Stimulated activated CD8-positive, alpha-beta memory T cell treated with anti-CD3 and anti-CD28 coated beads, Interleukin-4, amount 100 ng/mL, for 24 hours (primary cell): ENCODE data around the gene BPIFB6.

ENCODE experiments used
- DNase-seq: peaks from one replicate; pipeline ENCODE4 v3.0.0-alpha.2; 2020; ENCODE audit warnings: low read depth

The BPIFB6 gene

DNA sequence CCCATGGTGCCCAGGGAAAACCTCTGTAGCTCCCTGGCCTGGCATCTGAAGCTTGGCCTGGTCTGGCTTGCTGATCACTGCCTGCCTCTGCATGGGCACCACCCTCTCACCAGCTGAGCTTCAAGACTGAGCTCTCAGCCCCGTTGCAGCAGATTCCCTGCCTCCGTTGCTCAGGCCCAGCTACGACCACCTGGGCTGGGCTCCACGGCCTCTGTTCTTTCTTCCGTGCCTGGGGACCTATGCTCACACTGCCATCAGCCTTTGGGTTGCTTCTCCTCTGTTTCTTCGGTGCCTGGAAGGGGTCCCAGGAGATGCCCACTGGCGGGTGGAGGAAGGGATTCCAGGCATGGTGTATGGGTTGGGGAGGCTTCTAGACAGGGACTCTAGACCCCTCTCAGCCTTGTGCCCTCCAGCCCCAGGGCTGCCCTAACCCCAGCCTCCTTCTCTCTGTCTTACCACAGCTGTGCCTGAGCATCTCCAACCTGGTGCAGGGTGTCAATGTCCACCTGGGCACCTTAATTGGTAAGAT, 14.8 kb upstream of the BPIFB6 start:
- no peak for DNase-seq

DNA sequence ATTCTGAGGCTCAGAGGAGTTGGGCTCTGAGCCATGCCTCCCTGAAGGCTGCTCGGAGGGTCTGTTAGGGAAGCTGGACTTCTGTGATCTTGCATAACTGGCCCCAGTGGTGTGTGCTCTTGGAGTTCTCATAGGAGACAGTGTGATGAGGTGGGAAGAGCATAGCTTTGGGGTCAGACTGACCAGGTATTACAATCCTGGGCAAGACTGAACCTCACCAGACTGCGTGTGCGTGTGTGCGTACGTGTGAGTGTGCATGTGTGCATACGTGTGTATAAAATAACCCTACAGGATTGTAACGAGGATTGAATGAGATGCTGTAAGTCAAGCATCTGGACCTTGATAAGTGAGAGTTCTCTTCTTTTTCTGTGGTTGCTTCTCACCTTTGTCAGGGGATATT, 13.9 kb upstream of the BPIFB6 start:
- no peak for DNase-seq

GRCh38 chr20:33018169-33018931, 13.1 kb upstream of the BPIFB6 start:
- DNase-seq, result no peak

- DNase-seq, result no peak
Observed at GRCh38 chr20:33019465-33020277, 11.8 kb upstream of the BPIFB6 start.

GRCh38 chr20:33020278-33021161, 10.9 kb upstream of the BPIFB6 start:
- DNase-seq, result no peak

GRCh38 chr20:33021879-33022278, 9.6 kb upstream of the BPIFB6 start:
- DNase-seq, result no peak

DNA sequence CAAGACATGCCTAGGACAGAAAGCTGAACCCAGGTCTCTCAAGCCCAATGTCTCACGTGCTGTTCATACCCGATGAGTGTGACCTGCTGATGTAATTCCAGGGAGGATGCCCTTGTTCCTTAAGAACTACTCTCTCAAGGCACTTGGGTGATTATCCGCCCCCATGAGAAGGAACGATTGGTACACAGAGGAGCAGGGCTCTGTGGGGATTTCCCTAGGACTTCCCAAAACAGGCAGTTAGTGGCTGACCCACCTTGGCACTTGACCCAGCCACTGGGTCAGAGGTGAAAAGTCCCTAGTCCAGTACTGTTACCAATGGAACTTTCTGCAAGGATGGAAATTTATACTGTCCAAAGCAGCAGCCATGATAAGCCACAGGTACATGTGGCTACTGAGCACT, 9.2 kb upstream of the BPIFB6 start:
- no peak for DNase-seq

DNA sequence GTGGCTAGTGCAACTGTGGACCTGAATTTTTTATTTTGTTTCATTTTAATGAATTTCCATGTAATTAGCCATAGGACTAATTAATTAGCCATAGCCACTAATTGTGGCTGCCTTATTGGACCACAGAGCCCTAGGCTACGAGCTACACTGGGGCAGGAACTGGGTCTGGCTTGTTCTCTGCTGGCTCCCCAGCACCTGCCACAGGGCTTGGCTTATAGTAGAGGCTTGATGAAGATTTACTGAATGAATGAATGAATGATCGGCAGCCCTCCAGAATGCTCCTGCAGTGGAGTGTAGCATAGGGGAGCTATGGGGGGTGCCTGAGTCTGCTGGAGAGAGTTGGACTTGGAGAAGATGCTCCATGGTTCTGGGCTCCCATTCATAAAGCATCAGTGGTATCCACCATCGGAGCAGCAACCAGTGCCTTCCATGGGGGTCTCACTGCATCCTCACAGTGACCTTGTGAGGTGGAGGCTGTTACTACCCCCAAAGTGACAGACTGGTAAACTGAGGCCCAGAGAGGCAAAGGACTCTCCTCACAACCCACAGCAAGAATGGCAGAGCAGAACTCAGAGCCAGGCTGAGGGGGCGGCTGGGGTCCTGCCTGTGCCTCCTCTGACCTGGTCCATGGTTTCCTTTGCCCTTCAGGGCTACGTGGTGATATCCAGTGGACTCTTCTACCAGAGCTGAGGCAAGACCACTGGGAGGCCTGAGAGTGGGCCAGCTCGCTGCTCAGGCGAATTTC, 8.6 kb upstream of the BPIFB6 start:
- no peak for DNase-seq

GRCh38 chr20:33023439-33024242, 7.8 kb upstream of the BPIFB6 start:
- DNase-seq, result no peak

DNA sequence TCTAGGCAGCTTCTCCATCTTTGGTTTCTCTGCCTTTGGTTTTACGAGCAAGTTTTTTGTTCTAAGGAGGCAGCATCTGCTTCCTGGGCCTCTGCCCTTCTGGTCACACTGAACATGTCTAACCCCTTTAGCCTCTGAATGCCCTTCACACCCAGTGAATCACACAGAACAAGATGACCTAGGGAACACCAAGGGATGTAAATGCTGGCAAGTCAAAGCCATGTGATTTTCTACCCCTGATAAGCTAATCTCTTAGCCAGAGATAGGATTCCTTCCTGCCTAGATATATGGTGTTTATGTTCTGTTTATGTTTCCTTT, 7.2 kb upstream of the BPIFB6 start:
- no peak for DNase-seq

- no peak for DNase-seq
Observed at GRCh38 chr20:33024609-33025317, 6.7 kb upstream of the BPIFB6 start.

- DNase-seq, result no peak
Observed at GRCh38 chr20:33025318-33025876, 6.1 kb upstream of the BPIFB6 start.

- DNase-seq, result no peak
Observed at GRCh38 chr20:33026072-33026778, 5.2 kb upstream of the BPIFB6 start.

GRCh38 chr20:33026779-33027759, 4.4 kb upstream of the BPIFB6 start:
- no peak for DNase-seq

DNA sequence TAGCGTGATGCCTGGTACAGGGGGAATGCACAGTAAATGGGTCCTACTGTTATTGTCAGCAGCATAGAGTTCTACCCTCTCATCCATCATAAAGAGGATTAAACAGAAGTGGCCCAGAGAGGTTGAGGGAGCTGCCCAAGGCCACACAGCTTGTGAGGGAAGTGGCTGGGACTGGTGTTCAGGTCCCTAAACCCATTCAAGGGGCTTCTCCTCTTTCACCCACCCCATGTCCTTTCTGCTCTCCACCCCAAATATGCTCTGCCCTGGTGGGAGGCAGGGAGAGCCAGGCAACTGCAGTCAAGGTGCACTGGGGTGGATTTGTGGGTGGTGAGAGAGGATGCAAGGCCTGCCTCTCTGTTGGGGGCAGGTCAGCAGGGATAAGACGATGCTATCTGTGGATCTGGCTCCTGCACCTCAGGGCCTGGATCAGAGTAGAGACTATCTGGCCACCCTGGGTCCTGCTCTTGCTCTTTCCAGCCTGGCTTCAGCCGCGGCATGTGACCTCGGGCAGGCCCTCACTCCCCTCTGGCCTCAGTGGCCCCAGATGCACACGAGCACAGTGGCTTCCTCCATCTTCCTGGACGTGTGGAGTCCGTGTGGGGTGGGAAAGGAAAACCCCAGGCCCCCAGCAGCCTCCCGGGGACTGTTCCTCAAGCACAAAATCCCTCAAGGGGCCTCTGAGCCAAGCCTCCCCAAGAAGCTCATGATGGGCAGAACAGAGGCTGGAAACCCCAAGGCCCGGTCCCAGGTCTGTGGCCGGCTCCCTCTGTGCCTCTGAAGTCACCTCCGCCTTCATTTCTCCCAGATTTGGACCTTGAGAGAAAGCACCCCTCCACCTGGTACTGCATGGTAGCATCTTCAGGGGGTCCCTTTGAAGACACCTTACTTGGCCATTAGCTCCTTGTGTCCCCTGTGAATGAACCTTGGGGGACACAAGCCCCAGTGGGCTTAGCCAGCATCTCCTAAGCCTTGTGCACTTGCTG, 3.4 kb upstream of the BPIFB6 start:
- DNase-seq, result no peak

- DNase-seq, result no peak
Observed at GRCh38 chr20:33028875-33029274, 2.6 kb upstream of the BPIFB6 start.

DNA sequence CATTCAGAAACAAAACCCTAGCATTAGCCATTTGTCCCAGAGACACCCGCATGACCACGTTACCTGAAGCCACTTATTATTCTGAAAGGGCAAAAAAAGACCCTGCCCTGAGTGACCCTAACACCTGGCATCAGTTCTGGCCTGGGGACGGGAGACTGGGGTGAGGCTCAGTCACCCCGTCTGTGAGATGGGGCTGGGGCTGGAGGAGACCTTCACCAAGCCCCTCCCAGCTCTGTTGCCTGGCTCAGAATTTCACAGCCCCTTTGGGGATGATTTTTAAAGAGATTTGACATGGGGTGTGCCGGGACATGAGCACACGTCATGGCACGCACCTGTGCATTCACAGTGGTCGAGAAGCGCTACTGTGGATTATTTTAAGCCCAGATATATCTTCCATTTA, 1.4 kb upstream of the BPIFB6 start:
- DNase-seq, result no peak
